NCI-H1436 (cell line): ENCODE data around the gene WBP1L.

ENCODE experiments used
- DNase-seq: peaks from one replicate; lab custom pipeline; 2025; lab: John Stamatoyannopoulos, UW

Gene WBP1L

DNA sequence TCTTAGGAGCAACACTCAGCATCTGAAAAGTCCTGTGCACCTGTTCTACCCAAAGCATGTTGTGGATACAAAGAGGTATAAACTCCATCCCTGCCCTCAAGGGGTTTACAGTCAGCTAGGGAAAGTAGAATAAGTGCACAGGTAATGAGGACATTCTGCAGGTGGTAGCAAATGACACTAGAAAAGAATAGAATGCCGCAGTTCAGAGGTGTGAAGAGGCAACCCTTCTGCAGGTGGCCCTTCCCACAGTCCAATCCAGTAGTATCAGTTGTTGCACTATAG, 36.7 kb downstream of the WBP1L start:
- no peak for DNase-seq

GRCh38 chr10:102781090-102781920, 37.6 kb downstream of the WBP1L start:
- no peak for DNase-seq

GRCh38 chr10:102781921-102782557, 38.3 kb downstream of the WBP1L start:
- no peak for DNase-seq

- DNase-seq: no peak
Observed at GRCh38 chr10:102782673-102783551, 39.2 kb downstream of the WBP1L start.

GRCh38 chr10:102783568-102783967, 39.8 kb downstream of the WBP1L start:
- no peak for DNase-seq

GRCh38 chr10:102785818-102786217, 42.1 kb downstream of the WBP1L start:
- no peak for DNase-seq

DNA sequence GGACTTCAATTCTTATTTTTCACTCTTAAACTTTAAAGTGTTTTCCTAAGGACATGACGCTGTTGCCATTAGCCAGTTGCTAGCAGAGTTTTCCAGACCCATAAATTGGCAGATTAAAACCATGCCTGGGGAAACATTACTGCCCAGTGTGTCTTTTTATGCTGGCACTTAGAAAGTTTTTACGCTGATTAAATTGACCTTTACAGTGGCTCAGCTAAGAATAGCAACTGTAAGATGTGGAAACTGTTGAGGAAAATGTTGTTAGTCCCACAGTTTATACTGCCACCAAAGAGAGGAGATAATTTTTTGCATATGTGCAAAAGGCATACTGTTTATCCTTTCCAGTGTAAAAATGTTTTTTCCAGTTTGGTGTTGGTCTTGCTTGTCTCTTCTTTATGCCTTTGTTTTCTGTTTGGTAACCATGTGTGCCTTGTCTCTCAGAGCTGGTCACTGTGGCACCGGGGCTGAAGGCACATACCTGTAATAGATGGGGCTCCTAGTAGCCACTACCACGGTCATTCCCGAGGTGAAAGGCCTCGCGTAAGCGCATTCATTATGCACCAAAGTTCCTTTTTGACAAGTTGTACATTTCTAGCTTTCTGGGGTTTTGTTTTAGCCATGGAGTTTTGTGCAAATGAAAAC, 48.1 kb downstream of the WBP1L start:
- DNase-seq: no peak

- no peak for DNase-seq
Observed at GRCh38 chr10:102795453-102796406, 52.0 kb downstream of the WBP1L start.

DNA sequence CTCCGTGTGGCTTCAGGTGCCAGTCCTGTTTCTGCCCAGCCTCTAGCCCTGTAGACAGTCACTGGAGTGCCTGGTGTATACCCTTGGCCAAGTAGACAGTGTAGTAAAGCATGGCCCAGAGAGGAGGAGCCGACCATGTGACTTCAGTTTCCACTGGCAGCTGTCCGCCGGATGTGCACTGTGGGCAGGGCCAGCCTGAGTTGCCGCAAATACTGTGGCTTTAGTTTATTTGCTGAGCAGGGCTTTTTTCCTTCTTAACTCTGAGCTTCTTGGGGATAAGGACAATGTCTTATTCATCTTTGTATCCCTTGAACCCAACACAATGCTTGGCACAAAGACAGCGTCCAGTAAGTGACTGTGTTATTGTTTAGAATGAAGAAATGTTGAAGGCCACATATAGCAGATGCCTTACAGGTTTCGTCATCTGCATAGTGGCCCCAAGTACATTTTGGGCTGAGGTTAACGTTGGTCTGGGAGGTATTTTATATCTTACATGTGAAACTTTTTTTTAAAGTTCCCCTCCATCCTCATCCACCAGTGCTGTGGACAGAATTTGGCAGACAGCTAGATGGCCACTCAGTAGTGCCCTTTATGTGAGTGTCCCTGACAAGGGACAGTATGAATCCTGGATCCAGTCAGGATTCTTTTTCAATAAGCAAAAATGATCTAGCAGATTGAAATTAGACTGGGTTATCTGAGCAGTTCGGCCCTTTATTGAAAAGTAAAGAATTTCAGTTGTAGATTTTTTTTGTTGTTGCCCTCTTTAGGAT, 52.8 kb downstream of the WBP1L start:
- DNase-seq: no peak

GRCh38 chr10:102799691-102800471, 56.1 kb downstream of the WBP1L start:
- DNase-seq: no peak

GRCh38 chr10:102800611-102801335, 57.0 kb downstream of the WBP1L start:
- no peak for DNase-seq

DNA sequence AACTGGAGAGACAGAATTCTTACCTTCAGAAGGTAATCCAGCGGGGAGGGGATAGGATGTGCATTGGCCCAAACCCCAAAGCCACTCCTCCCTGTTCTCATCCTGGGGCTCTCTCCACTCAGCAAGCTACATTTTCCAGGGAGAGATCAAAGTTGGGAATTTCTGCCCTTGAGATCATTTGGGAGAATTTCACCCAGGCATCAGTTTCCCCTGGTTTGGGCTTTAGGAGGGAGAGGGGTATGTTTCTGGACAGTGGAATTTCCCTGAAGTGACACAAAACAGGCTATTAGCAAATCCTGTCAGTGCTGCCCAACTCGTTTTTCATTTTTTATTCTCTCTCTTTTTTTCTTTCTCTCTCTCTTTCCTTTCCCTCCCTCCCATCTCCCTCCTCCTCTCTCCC, 57.7 kb downstream of the WBP1L start:
- DNase-seq: no peak

- DNase-seq: no peak
Observed at GRCh38 chr10:102801978-102802377, 58.2 kb downstream of the WBP1L start.

- no peak for DNase-seq
Observed at GRCh38 chr10:102802920-102803534, 59.3 kb downstream of the WBP1L start.

DNA sequence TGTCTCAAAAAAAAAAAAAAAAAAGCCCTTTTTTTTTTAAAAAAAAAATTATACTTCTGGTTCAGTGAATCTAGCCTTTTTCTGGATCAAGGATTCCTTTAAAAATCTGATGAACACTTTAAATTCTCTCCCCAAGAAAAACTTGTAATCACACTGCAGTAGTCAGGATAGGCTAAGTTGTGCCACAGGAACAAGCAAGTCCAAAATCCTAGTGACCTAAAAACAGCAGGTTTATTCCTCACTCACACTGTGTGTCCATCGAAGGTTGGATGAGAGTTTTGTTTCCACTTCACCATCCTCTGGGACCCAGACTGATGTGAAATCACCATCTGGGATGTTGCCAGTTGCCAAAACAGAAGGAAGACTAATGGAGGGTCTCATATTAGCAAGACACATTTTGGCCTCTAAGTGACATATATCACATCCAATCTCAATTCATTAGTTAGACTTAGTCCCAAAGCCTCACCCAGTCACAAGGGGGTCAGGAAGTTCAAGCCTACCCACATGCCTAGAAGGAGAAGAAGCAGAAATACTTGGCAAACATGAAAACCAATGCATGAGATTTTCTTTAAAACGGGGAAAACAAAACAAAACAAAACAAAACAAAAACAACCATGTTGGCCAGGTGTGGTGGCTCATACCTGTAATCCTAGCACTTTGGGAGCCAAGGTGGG, 60.8 kb downstream of the WBP1L start:
- DNase-seq: no peak

GRCh38 chr10:102808380-102808779, 64.6 kb downstream of the WBP1L start:
- no peak for DNase-seq

DNA sequence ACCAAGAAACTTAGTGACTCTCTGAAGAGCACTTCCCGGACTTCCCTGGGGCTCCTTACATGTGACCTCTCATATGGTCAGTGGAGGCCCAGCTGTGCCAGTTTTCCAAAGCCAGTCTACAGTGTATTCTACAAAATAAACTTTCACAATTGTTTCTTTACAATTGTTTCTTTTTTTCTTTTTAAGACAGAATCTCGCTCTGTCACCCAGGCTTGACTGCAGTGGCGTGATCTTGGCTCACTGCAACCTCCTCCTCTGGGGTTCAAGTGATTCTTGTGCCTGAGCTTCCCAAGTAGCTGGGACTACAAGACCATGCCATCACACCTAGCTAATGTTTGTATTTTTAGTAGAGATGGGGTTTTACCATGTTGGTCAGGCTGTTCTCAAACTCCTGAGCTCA, 67.6 kb downstream of the WBP1L start:
- DNase-seq: no peak
